Glutamatergic neuron (in vitro differentiated cells): Measurements from ENCODE around the gene RAE1. TPM values are rescaled to one million over a fixed set of nuclear protein-coding genes. Genes with fewer than 3 reads are reported as not detected.

Experiments
- DNase-seq: peaks from one replicate; pipeline ENCODE4 v3.0.0; 2022
- H3K27ac Mint-ChIP-seq: one replicate; pipeline ENCODE4 v1.8.0; 2020; ENCODE audit warnings: mild to moderate bottlenecking, mixed read lengths, inconsistent platforms; ENCODE audit not compliant: unreplicated experiment
- H3K27me3 Mint-ChIP-seq: one replicate; pipeline ENCODE4 v1.8.0; 2020; ENCODE audit warnings: mild to moderate bottlenecking, moderate library complexity, mixed read lengths, inconsistent platforms; ENCODE audit not compliant: unreplicated experiment
- H3K36me3 Mint-ChIP-seq: one replicate; pipeline ENCODE4 v1.8.0; 2020; ENCODE audit warnings: mild to moderate bottlenecking, mixed read lengths, inconsistent platforms; ENCODE audit not compliant: unreplicated experiment
- H3K4me1 Mint-ChIP-seq: one replicate; pipeline ENCODE4 v1.8.0; 2020; ENCODE audit warnings: mild to moderate bottlenecking, low read depth, mixed read lengths, inconsistent platforms; ENCODE audit not compliant: unreplicated experiment
- H3K4me3 Mint-ChIP-seq: one replicate; pipeline ENCODE4 v1.8.0; 2020; ENCODE audit warnings: mild to moderate bottlenecking, mixed read lengths, inconsistent platforms; ENCODE audit not compliant: unreplicated experiment
- H3K9me3 Mint-ChIP-seq: one replicate; pipeline ENCODE4 v1.8.0; 2020; ENCODE audit warnings: mild to moderate bottlenecking, moderate library complexity, mixed read lengths, inconsistent platforms; ENCODE audit not compliant: unreplicated experiment
- CTCF ChIP-seq: fragments of 200-600 bp; sonication (generic); IDR thresholded peaks from one replicate; pipeline ENCODE4 v1.5.0; 2021; ENCODE audit not compliant: partially characterized antibody, unreplicated experiment
- total RNA-seq: library from RNA; stranded (reverse); fragmentation: NEBNext Ultra II Directional; extraction: Animal tissue kit (Norgen Biotek cat#: 25700); gene quantifications from one replicate; pipeline ENCODE4 v1.2.1, GENCODE V29; 2021; ENCODE audit not compliant: unreplicated experiment

RAE1 gene
- total RNA-seq, 1 donor from 2014 or later, result 28.3 TPM

GRCh38 chr20:57383447-57384347 lies 32.6 kb downstream of the RAE1 start:
- Mint-ChIP-seq H3K27ac (no peak overlapping the region), H3K4me3 (no peak overlapping the region), H3K4me1 (no peaks in the 10 kb centered on the region), H3K36me3 (no peaks in the 10 kb centered on the region), H3K27me3 (no peaks in the 10 kb centered on the region), H3K9me3 (no peaks in the 10 kb centered on the region)
- no peak for DNase-seq
- TF ChIP-seq CTCF, result no peak

GRCh38 chr20:57384486-57384885 lies 33.4 kb downstream of the RAE1 start:
- no peak for TF ChIP-seq CTCF
- Mint-ChIP-seq H3K27me3 (peaks cover under 1% of the 10 kb centered on the region), H3K4me3 (no peak overlapping the region), H3K9me3 (peaks cover 2% of the 10 kb centered on the region), H3K27ac (no peak overlapping the region), H3K4me1 (no peaks in the 10 kb centered on the region), H3K36me3 (no peaks in the 10 kb centered on the region)
- no peak for DNase-seq

GRCh38 chr20:57384953-57385761 lies 34.1 kb downstream of the RAE1 start:
- no peak for TF ChIP-seq CTCF
- DNase-seq, result no peak
- Mint-ChIP-seq H3K36me3 (no peaks in the 10 kb centered on the region), H3K4me3 (no peak overlapping the region), H3K9me3 (peaks cover 2% of the 10 kb centered on the region), H3K27me3 (peaks cover 3% of the 10 kb centered on the region), H3K4me1 (no peaks in the 10 kb centered on the region), H3K27ac (no peak overlapping the region)

- H3K27ac Mint-ChIP-seq, result no peak overlapping the region
- no peak for TF ChIP-seq CTCF
- peaks cover 6% of the 10 kb centered on the region for H3K27me3 Mint-ChIP-seq
- H3K9me3 Mint-ChIP-seq, result peaks cover 3% of the 10 kb centered on the region
- no peaks in the 10 kb centered on the region for H3K4me1 Mint-ChIP-seq
- H3K36me3 Mint-ChIP-seq, result no peaks in the 10 kb centered on the region
- no peak overlapping the region for H3K4me3 Mint-ChIP-seq
- DNase-seq, result no peak
Measured at GRCh38 chr20:57385940-57386339, 34.9 kb downstream of the RAE1 start.
